Lower lobe of right lung (tissue), 2 donors: ENCODE results near the gene RPA1. TPM values are rescaled to one million over a fixed set of nuclear protein-coding genes. Genes with fewer than 3 reads are reported as not detected.

ENCODE experiments used
- ATAC-seq, 2 donors: fragments of 200-7000 bp; cut with Tn5 transposase; one replicate each; pipeline ENCODE4 v1.9.1; 2020 to 2022; ENCODE audit warnings: mild to moderate bottlenecking in 2 of 2, moderate library complexity in 2 of 2
- DNase-seq: peaks from one replicate; pipeline ENCODE4 v3.0.0-alpha.2; 2020
- H3K27ac ChIP-seq: fragments of 200-600 bp; one replicate; pipeline ENCODE4 v1.8.0; 2022
- H3K27me3 ChIP-seq: fragments of 200-600 bp; one replicate; pipeline ENCODE4 v1.8.0; 2022; ENCODE audit warnings: low read depth
- H3K36me3 ChIP-seq: fragments of 200-600 bp; one replicate; pipeline ENCODE4 v1.8.0; 2022; ENCODE audit warnings: mild to moderate bottlenecking
- H3K4me1 ChIP-seq: fragments of 200-600 bp; one replicate; pipeline ENCODE4 v1.8.0; 2022
- H3K4me3 ChIP-seq: fragments of 200-600 bp; one replicate; pipeline ENCODE4 v1.8.0; 2022; ENCODE audit warnings: mild to moderate bottlenecking
- H3K9me3 ChIP-seq: fragments of 200-600 bp; one replicate; pipeline ENCODE4 v1.8.0; 2022
- CTCF ChIP-seq: fragments of 200-600 bp; IDR thresholded peaks from one replicate; pipeline ENCODE4 v1.8.0; 2022; ENCODE audit warnings: antibody characterized with exemption, mild to moderate bottlenecking
- intact Hi-C: fragments of 100-400 bp; cut with DNase I; formaldehyde crosslinking; loops from one replicate; pipeline ENCODE4 v1.11.0; 2022
- total RNA-seq: library from RNA; stranded (reverse); fragmentation: NEBNext Ultra II Directional; extraction: Animal tissue kit (Norgen Biotek cat#: 25700); gene quantifications from one replicate; pipeline ENCODE4 v1.2.1, GENCODE V29; 2021
- donor health status: DM: no; HTN: yes; CAD: no; lungs with severe emphysema.

Gene RPA1
- total RNA-seq, 1 donor from 2014 or later, result 67.1 TPM

- Histone ChIP-seq H3K27me3 (no peaks in the 10 kb centered on the region), H3K27ac (no peak overlapping the region), H3K4me3 (no peak overlapping the region), H3K36me3 (peaks cover 42% of the 10 kb centered on the region), H3K4me1 (no peaks in the 10 kb centered on the region), H3K9me3 (no peaks in the 10 kb centered on the region)
- TF ChIP-seq CTCF, result no peak
- DNase-seq (no peak), ATAC-seq (no peak)
- intact Hi-C loops, result no loop called here
These were observed 31.7 kb downstream of the RPA1 start for GRCh38 chr17:1861391-1862010.

- peak; percentile 69 for TF ChIP-seq CTCF
- Histone ChIP-seq H3K4me3 (no peak overlapping the region), H3K9me3 (no peaks in the 10 kb centered on the region), H3K36me3 (peaks cover 27% of the 10 kb centered on the region), H3K27ac (no peak overlapping the region), H3K4me1 (no peaks in the 10 kb centered on the region), H3K27me3 (no peaks in the 10 kb centered on the region)
- intact Hi-C loops, result no loop called here
- peak; percentile 57 for DNase-seq
- ATAC-seq, result peak; percentile 71 to 75
These were observed 35.6 kb downstream of the RPA1 start for GRCh38 chr17:1865252-1866037.

- intact Hi-C loops, result no loop called here
- DNase-seq, result no peak
- no peak for TF ChIP-seq CTCF
- no peak for ATAC-seq
- no peak overlapping the region for H3K27ac ChIP-seq
- peaks cover 21% of the 10 kb centered on the region for H3K36me3 ChIP-seq
- no peaks in the 10 kb centered on the region for H3K27me3 ChIP-seq
- no peaks in the 10 kb centered on the region for H3K9me3 ChIP-seq
- H3K4me3 ChIP-seq, result no peak overlapping the region
- H3K4me1 ChIP-seq, result no peaks in the 10 kb centered on the region
These were observed 37.5 kb downstream of the RPA1 start for GRCh38 chr17:1867307-1867706.

- Histone ChIP-seq H3K27ac (no peak overlapping the region), H3K4me3 (no peak overlapping the region), H3K27me3 (no peaks in the 10 kb centered on the region), H3K36me3 (peaks cover 23% of the 10 kb centered on the region), H3K4me1 (no peaks in the 10 kb centered on the region), H3K9me3 (no peaks in the 10 kb centered on the region)
- ATAC-seq (no peak), DNase-seq (no peak)
- intact Hi-C loops, result no loop called here
- TF ChIP-seq CTCF, result no peak
These were observed 38.3 kb downstream of the RPA1 start for GRCh38 chr17:1868090-1868489.

GRCh38 chr17:1870592-1870991 lies 40.8 kb downstream of the RPA1 start:
- H3K27ac ChIP-seq, result no peak overlapping the region
- H3K4me3 ChIP-seq, result no peak overlapping the region
- no peak for TF ChIP-seq CTCF

More at GRCh38 chr17:1870592-1870991, 40.8 kb downstream of the RPA1 start:
- H3K36me3 ChIP-seq, result peaks cover 42% of the 10 kb centered on the region
- H3K9me3 ChIP-seq, result no peaks in the 10 kb centered on the region
- intact Hi-C loops, result no loop called here
- DNase-seq (no peak), ATAC-seq (no peak)
- H3K4me1 ChIP-seq, result no peaks in the 10 kb centered on the region
- H3K27me3 ChIP-seq, result no peaks in the 10 kb centered on the region
